GM12892 (cell line): Measurements from ENCODE around the gene MELTF.

ENCODE experiments used
- POLR2A ChIP-seq: IDR thresholded peaks from 2 replicates; pipeline ENCODE4 v1.6.1; 2011; ENCODE audit warnings: low read depth, low read length, control low read depth
- TAF1 ChIP-seq: IDR thresholded peaks from 2 replicates; pipeline ENCODE4 v1.6.1; 2011; ENCODE audit warnings: low read depth, mild to moderate bottlenecking, control low read depth, low read length, borderline replicate concordance

DNA sequence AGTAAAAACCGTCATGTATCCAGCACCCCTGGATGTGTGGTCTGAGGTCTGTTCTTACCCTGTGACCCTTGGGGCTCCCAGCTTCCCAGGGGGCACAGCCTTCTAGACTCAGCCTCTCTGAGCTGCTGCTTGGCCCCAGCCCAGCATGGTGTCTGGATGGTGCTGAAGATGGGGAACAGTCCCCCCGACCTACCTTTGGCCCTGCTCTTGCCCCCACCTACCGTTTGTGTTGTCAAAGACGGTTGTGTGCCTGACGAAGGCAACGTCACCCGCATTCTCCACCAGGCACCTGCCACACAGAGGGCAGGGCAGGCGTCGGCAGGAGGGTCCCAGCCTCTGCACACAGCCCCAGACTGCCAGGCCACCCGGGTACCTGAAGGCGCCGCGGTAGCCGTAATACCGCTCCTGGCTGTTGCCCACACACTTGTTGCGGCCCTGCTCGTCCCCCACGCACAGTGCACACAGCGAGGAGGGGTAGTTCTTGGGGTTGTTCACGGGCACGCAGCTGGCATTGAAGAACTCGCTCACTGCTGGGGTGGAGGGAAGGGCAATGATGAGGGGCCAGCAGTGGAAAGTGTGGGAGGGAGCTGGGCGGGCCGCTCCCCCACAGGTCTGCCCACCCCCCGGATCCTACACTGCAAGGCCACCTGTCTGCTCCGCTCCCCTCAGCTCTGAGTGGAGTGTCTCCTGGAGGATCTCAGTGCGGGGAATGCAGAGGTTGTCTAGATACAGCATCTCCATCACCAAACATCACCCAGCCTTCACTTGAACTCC lies 21.0 kb downstream of the MELTF start:
- TF ChIP-seq POLR2A (no peak), TAF1 (no peak)
